Measurements from ENCODE around the gene P3H3.

GRCh38 chr12:6860116-6860515 is 31.9 kb downstream of the P3H3 start:
- TF ChIP-seq POLR2A (IDR thresholded peaks at IDR 0.05; ENCODE audit: low read length) (no peak), GATA1 (IDR thresholded peaks at IDR 0.05; ENCODE audit: low read depth, low read length) (no peak)
